Measurements from ENCODE around the gene LRP1B. TPM values are rescaled to one million over a fixed set of nuclear protein-coding genes. Genes with fewer than 3 reads are reported as not detected.

The LRP1B gene
- total RNA-seq, 1 experiment from 2014 or later: not detected

DNA sequence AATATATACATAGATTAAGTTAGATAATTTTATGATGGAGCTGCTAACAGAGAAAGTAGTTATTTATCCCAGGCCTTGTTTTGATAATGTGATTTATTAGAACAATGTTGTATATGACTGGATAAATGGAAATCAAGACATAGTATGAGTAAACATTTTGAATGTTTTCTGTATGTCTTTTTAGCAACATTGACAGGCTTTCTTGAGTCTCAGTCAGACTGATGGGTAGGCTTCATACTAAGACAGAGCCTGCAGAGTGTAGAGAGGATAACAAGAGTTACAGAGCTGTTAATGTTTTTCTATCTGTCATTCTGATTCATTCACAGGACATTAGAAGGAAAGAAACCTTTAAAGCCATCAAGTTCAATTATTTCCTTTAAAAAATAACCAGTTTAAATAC lies 478.5 kb downstream of the LRP1B start:
- Histone ChIP-seq H3K9me3 (no peaks in the 10 kb centered on the region; the same call in 1 of the 2 replicates), H3K27me3 (no peaks in the 10 kb centered on the region), H3K36me3 (no peaks in the 10 kb centered on the region), H3K4me3 (no peak overlapping the region)
- DNase-seq: no peak

- H3K9me3 ChIP-seq: no peaks in the 10 kb centered on the region; the same call in 1 of the 2 replicates
- H3K36me3 ChIP-seq: no peaks in the 10 kb centered on the region
- DNase-seq: no peak
- no peaks in the 10 kb centered on the region for H3K27me3 ChIP-seq
- H3K4me3 ChIP-seq: no peak overlapping the region
These were observed 483.5 kb downstream of the LRP1B start for GRCh38 chr2:141647353-141647752.

GRCh38 chr2:141641462-141641861 lies 489.4 kb downstream of the LRP1B start:
- H3K36me3 ChIP-seq: no peaks in the 10 kb centered on the region
- no peaks in the 10 kb centered on the region for H3K9me3 ChIP-seq
- no peak for DNase-seq
- no peaks in the 10 kb centered on the region for H3K27me3 ChIP-seq
- H3K4me3 ChIP-seq: no peak overlapping the region

DNA sequence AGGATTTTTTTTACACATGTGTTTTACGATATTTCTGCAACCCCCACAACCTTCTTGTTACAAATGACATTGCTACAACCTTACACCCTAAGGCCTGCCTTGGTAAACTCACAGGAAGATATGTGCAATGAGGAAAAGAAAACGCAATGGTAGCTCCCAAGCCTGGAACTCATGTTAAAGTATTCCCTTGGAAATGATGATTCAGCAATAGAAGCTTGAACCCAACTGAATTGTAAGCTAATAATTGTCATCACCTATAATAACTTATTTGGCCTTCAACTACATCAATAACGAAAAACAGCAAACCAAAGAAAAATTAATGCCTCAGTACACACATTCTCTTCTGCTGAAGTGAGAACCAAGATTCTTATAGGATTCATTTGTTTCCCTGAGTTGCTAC lies 491.0 kb downstream of the LRP1B start:
- no peak overlapping the region for H3K4me3 ChIP-seq
- no peak for DNase-seq
- no peaks in the 10 kb centered on the region for H3K27me3 ChIP-seq
- H3K36me3 ChIP-seq: no peaks in the 10 kb centered on the region
- no peaks in the 10 kb centered on the region for H3K9me3 ChIP-seq

DNA sequence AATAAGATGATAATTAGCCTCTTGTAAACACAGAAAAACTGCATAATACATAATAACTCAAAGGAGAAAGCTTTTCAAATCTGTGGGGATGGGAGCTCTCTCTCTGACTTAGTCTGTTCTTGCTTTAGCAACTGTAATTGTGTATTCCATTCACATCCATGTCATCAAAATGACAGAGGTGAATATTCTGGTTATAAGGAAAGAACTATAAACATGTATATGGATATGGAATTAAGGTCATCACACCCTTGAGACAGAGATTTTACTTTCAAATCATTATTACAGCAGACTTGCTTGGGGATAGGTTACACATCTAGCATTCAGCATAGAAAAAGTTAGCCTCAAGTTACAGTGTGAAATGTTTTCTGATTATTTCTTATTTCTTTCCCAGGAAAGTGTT lies 497.7 kb downstream of the LRP1B start:
- Histone ChIP-seq H3K36me3 (no peaks in the 10 kb centered on the region), H3K9me3 (no peaks in the 10 kb centered on the region), H3K4me3 (no peak overlapping the region), H3K27me3 (no peaks in the 10 kb centered on the region)
- no peak for DNase-seq

- Histone ChIP-seq H3K36me3 (no peaks in the 10 kb centered on the region), H3K9me3 (no peaks in the 10 kb centered on the region; the same call in 1 of the 2 replicates), H3K4me3 (no peak overlapping the region), H3K27me3 (no peaks in the 10 kb centered on the region)
- DNase-seq: no peak
These were observed 500.3 kb downstream of the LRP1B start for GRCh38 chr2:141630407-141630930.

DNA sequence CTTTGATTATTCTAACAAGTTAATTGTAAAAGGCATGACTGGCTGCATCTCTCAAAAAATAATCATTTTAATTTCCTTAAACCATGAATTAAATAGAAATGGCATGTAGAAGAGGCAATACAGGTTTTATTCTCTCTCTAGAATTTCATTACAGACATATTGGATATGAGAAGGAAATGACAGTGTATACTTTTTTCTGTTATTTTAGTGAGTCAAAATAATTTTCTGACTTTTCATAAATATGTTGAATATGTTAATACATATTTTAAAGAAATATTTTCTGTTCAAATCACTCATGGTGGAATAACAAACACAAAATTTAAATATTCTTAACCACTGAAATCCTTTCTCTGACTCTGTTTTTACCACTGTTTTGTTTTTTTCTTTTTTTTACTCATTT lies 510.4 kb downstream of the LRP1B start:
- Histone ChIP-seq H3K9me3 (no peaks in the 10 kb centered on the region; the same call in 1 of the 2 replicates), H3K4me3 (no peak overlapping the region), H3K27me3 (no peaks in the 10 kb centered on the region), H3K36me3 (no peaks in the 10 kb centered on the region)
- DNase-seq: no peak

DNA sequence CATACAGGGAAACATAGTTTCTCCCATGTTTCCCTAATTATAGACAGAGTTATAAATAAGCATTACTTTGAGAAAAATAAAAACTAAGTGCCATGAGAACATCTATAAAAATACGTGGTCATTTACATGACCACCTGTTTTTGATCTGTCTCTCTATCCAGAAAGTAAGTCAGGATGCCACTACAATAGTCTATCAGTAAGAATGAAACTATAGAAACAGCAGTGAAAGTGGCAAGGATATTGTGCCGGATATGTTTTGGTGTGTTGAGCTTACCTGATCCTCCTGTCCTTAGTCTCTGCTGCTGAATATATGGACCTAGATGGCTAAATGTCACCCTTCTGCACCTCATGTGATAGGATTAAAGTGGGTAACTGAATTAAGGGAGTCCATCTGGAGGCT lies 512.4 kb downstream of the LRP1B start:
- Histone ChIP-seq H3K9me3 (no peaks in the 10 kb centered on the region), H3K27me3 (no peaks in the 10 kb centered on the region), H3K4me3 (no peak overlapping the region), H3K36me3 (no peaks in the 10 kb centered on the region)
- no peak for DNase-seq

- no peak for DNase-seq
- no peak overlapping the region for H3K4me3 ChIP-seq
These were observed 518.8 kb downstream of the LRP1B start for GRCh38 chr2:141611981-141612380.

GRCh38 chr2:141611176-141611571 lies 519.6 kb downstream of the LRP1B start:
- H3K36me3 ChIP-seq: no peaks in the 10 kb centered on the region
- H3K9me3 ChIP-seq: no peaks in the 10 kb centered on the region
- no peak overlapping the region for H3K4me3 ChIP-seq
- DNase-seq: no peak
- no peaks in the 10 kb centered on the region for H3K27me3 ChIP-seq

More at GRCh38 chr2:141611981-141612380, 518.8 kb downstream of the LRP1B start:
- Histone ChIP-seq H3K9me3 (no peaks in the 10 kb centered on the region), H3K36me3 (no peaks in the 10 kb centered on the region), H3K27me3 (no peaks in the 10 kb centered on the region)

DNA sequence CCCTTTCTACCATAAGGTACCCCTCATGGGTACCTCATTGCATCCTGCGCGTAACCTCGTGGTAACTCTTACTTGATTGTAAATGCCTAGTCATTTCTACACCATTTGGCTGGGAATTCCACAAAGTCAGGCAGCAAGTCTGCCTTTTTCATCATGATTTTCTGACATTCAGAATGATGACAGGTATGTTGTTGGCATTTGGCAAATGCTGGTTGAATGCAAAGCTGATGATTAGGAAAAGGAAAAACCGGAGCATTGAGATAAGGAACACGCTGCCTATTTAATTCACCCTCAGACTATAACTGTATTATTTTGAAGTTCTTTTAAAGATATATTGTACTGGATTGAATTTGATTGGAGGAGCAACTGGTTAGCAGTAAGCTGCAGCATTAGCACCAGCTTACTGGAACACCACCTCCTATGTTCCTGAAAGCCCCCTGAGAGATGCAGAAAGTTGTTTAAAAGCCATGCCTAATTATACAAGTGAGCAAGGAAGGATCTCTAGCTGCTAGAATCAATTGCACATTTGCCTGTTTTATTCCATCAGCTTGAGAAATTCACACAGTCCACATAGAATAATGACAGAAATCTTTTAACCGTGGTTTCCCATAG lies 520.1 kb downstream of the LRP1B start:
- no peak overlapping the region for H3K4me3 ChIP-seq
- no peaks in the 10 kb centered on the region for H3K9me3 ChIP-seq
- no peaks in the 10 kb centered on the region for H3K36me3 ChIP-seq
- no peak for DNase-seq
- no peaks in the 10 kb centered on the region for H3K27me3 ChIP-seq

DNA sequence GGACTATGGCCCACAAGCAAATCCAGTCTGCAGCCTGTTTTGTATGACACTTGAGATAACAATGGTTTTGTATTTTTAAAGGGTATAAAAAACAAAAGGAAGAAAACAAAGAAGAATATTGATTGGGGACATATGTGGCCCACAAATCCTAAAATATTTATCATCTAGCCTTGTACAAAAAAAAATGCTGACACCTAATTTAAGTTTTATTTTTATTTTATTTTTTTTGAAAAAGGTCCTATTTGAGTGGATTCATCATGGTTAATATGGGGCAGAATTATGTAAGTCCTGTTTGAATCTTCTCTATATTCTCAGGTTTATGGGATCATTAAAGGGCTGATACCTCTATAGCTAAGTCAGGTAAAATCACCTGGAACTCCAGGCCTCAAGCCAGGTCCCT lies 525.7 kb downstream of the LRP1B start:
- H3K36me3 ChIP-seq: no peaks in the 10 kb centered on the region
- H3K9me3 ChIP-seq: no peaks in the 10 kb centered on the region
- no peak overlapping the region for H3K4me3 ChIP-seq
- no peak for DNase-seq
- no peaks in the 10 kb centered on the region for H3K27me3 ChIP-seq

- no peaks in the 10 kb centered on the region for H3K36me3 ChIP-seq
- no peak for DNase-seq
- no peaks in the 10 kb centered on the region for H3K9me3 ChIP-seq
- H3K27me3 ChIP-seq: no peaks in the 10 kb centered on the region
- H3K4me3 ChIP-seq: no peak overlapping the region
These were observed 529.2 kb downstream of the LRP1B start for GRCh38 chr2:141601511-141602152.

DNA sequence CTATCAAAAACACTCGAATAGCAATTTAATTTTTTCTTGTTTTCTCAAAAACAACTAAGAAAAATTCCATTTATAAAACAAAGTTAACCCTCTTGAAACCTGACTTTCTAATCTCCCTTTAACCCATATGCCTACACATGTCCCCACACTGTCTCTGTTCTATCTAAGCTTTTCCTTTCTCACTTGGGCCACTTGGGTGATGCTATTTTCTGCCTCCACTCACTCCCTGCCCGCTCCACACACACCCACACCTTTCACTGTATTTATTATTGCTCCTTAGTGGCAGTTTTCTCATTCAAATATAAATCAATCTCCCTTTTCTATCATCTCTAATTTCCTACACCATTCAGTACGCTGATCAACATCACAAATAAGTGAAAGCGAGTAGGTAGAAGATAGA lies 531.1 kb downstream of the LRP1B start:
- Histone ChIP-seq H3K27me3 (no peaks in the 10 kb centered on the region), H3K9me3 (no peaks in the 10 kb centered on the region), H3K36me3 (no peaks in the 10 kb centered on the region), H3K4me3 (no peak overlapping the region)
- DNase-seq: no peak

GRCh38 chr2:141598982-141599381 lies 531.8 kb downstream of the LRP1B start:
- Histone ChIP-seq H3K4me3 (no peak overlapping the region), H3K36me3 (no peaks in the 10 kb centered on the region), H3K27me3 (no peaks in the 10 kb centered on the region), H3K9me3 (no peaks in the 10 kb centered on the region)
- no peak for DNase-seq

GRCh38 chr2:141595316-141595920 lies 535.4 kb downstream of the LRP1B start:
- no peak for DNase-seq
- Histone ChIP-seq H3K4me3 (no peak overlapping the region), H3K9me3 (no peaks in the 10 kb centered on the region), H3K36me3 (no peaks in the 10 kb centered on the region), H3K27me3 (no peaks in the 10 kb centered on the region)

GRCh38 chr2:141591787-141592186 lies 539.0 kb downstream of the LRP1B start:
- H3K9me3 ChIP-seq: no peaks in the 10 kb centered on the region
- DNase-seq: no peak
- no peaks in the 10 kb centered on the region for H3K36me3 ChIP-seq
- H3K27me3 ChIP-seq: no peaks in the 10 kb centered on the region
- H3K4me3 ChIP-seq: no peak overlapping the region

DNA sequence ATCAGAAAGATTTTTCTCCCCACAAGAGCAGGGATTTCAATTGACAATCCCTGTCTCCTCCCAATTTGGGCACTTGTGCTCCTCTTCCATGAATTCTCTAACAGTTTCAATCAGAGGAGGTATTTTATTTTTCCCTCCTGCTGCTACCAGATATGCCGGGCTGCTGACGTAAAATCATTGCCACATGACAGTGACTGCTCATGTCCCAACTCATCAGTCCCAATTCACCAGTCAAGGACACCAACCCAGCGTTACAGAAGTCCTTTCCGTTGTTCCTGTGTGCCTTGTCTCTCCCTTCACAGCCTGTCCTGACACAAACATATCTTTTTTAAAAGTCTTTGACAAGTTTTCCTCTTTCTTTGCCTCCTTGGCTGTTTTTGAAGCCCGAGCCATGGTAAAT lies 540.2 kb downstream of the LRP1B start:
- H3K4me3 ChIP-seq: no peak overlapping the region
- DNase-seq: no peak

More for the DNA sequence above, 540.2 kb downstream of the LRP1B start:
- Histone ChIP-seq H3K36me3 (no peaks in the 10 kb centered on the region), H3K9me3 (no peaks in the 10 kb centered on the region), H3K27me3 (no peaks in the 10 kb centered on the region)

Data from MG63 (cell line).